Left ventricle myocardium superior (tissue), 1 donor: ENCODE data around the gene USP17L18. TPM values are rescaled to one million over a fixed set of nuclear protein-coding genes. Genes with fewer than 3 reads are reported as not detected.
A peak's percentile ranks its signal among the peaks of the same experiment; 100 is the strongest.
"Not testable (repeated sequence)": the region's sequence is repeated elsewhere in the genome, so short reads cannot be mapped to it uniquely, and the experiment has no call there.

ENCODE experiments used
- ATAC-seq: fragments of 200-7000 bp; cut with Tn5 transposase; one replicate; pipeline ENCODE4 v1.9.1; 2020; ENCODE audit warnings: mild to moderate bottlenecking, moderate library complexity
- DNase-seq: peaks from one replicate; pipeline ENCODE4 v3.0.0-alpha.2; 2020
- intact Hi-C: fragments of 100-400 bp; cut with micrococcal nuclease; formaldehyde crosslinking; loops from one replicate; pipeline ENCODE4 v1.11.0; 2022
- long read RNA-seq: library from polyadenylated mRNA; unstranded; transcript quantifications from one replicate; pipeline ENCODE4 v2.0.0, GENCODE V29; 2021
- total RNA-seq: library from RNA; stranded (reverse); fragmentation: NEBNext Ultra II Directional; extraction: Animal tissue kit (Norgen Biotek cat#: 25700); gene quantifications from one replicate; pipeline ENCODE4 v1.2.1, GENCODE V29; 2021
- donor health status: DM: no; HTN: yes; CAD: no; lungs with severe emphysema.

Gene USP17L18
- not detected for total RNA-seq
- long read RNA-seq = 0 reads

DNA sequence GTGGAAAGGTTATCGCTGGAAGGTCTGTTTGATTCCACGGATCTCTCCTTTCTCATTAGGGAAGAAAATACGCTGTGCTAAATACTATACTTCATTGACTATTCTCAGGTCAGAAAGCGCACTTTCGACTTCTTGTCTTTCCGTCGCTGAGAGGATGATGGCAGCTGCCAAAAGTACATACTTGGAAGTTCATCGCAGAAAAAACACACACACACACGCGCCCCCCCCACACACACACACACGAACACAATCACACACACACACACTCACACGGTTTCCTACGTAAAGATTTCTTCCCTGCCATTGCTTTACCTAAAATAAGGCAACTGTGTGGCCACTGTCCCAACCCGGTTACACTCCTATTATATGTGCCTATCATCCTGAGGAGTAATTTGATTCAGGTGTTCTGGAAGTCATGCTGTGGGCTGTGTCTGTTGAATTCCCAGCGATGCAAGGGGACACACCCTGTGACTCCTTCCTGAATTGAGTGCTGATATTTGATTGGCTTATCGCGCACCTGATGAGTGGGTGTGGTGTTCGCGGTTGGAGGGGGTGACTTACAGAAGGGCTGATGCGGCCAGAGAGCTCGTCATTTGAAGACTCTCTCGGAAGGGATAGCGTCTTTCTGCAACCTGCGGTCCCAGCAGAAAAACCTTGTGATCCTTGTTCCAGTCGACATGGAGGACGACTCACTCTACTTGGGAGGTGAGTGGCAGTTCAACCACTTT lies at the start of gene USP17L18:
TSS of gene USP17L18 (plus strand) at position 678 of the 728 bp plus-strand sequence. CDS start at position 678, 0 bp downstream.
- ATAC-seq, DNase-seq, intact Hi-C loops: not testable (repeated sequence)

DNA sequence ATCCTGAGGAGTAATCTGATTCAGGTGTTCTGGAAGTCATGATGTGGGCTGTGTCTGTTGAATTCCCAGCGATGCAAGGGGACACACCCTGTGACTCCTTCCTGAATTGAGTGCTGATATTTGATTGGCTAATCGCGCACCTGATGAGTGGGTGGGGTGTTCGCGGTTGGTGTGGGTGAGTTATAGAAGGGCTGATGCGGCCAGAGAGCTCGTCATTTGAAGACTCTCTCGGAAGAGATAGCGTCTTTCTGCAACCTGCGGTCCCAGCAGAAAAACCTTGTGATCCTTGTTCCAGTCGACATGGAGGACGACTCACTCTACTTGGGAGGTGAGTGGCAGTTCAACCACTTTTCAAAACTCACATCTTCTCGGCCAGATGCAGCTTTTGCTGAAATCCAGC lies 38.1 kb upstream of the USP17L18 start, which contains the start of gene USP17L10:
TSS of gene USP17L10 (plus strand) at position 301 of the 400 bp plus-strand sequence. CDS start at position 301, 0 bp downstream.
- ATAC-seq, intact Hi-C loops, DNase-seq: not testable (repeated sequence)

GRCh38 chr4:9214701-9215100 lies 33.7 kb upstream of the USP17L18 start:
- intact Hi-C loops, ATAC-seq: not testable (repeated sequence)
- peak; percentile 10 for DNase-seq

- DNase-seq, ATAC-seq, intact Hi-C loops: not testable (repeated sequence)
Measured at GRCh38 chr4:9215105-9215504, 33.3 kb upstream of the USP17L18 start, which contains the start of gene USP17L11. Gene USP17L11 (plus strand): TSS chr4:9215405. CDS start chr4:9215405, 0 bp downstream.

GRCh38 chr4:9219852-9220251 lies 28.6 kb upstream of the USP17L18 start, which contains the start of gene USP17L12:
Gene USP17L12 (plus strand): TSS chr4:9220152. CDS start chr4:9220152, 0 bp downstream.
- intact Hi-C loops, ATAC-seq, DNase-seq: not testable (repeated sequence)

DNA sequence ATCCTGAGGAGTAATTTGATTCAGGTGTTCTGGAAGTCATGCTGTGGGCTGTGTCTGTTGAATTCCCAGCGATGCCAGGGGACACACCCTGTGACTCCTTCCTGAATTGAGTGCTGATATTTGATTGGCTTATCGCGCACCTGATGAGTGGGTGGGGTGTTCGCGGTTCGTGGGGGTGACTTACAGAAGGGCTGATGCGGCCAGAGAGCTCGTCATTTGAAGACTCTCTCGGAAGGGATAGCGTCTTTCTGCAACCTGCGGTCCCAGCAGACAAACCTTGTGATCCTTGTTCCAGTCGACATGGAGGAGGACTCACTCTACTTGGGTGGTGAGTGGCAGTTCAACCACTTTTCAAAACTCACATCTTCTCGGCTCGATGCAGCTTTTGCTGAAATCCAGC lies 23.8 kb upstream of the USP17L18 start, which contains the start of gene USP17L13:
TSS of gene USP17L13 (plus strand) at position 301 of the 400 bp plus-strand sequence. CDS start at position 301, 0 bp downstream.
- intact Hi-C loops, ATAC-seq, DNase-seq: not testable (repeated sequence)

DNA sequence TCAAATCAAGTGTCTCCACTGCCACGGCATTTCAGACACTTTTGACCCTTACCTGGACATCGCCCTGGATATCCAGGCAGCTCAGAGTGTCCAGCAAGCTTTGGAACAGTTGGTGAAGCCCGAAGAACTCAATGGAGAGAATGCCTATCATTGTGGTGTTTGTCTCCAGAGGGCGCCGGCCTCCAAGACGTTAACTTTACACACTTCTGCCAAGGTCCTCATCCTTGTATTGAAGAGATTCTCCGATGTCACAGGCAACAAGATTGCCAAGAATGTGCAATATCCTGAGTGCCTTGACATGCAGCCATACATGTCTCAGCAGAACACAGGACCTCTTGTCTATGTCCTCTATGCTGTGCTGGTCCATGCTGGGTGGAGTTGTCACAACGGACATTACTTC lies 18.2 kb upstream of the USP17L18 start:
- peak; percentile 5 for DNase-seq
- intact Hi-C loops = not testable (repeated sequence)

DNA sequence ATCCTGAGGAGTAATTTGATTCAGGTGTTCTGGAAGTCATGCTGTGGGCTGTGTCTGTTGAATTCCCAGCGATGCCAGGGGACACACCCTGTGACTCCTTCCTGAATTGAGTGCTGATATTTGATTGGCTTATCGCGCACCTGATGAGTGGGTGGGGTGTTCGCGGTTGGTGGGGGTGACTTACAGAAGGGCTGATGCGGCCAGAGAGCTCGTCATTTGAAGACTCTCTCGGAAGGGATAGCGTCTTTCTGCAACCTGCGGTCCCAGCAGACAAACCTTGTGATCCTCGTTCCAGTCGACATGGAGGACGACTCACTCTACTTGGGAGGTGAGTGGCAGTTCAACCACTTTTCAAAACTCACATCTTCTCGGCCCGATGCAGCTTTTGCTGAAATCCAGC lies 14.3 kb upstream of the USP17L18 start, which contains the start of gene USP17L15:
TSS of gene USP17L15 (plus strand) at position 301 of the 400 bp plus-strand sequence. CDS start at position 301, 0 bp downstream.
- DNase-seq, ATAC-seq, intact Hi-C loops: not testable (repeated sequence)

More for the DNA sequence above, 18.2 kb upstream of the USP17L18 start:
- not testable (repeated sequence) for ATAC-seq

- DNase-seq = peak; percentile 20
- intact Hi-C loops, ATAC-seq: not testable (repeated sequence)
Measured at GRCh38 chr4:9238461-9238860, 10.0 kb upstream of the USP17L18 start.

DNA sequence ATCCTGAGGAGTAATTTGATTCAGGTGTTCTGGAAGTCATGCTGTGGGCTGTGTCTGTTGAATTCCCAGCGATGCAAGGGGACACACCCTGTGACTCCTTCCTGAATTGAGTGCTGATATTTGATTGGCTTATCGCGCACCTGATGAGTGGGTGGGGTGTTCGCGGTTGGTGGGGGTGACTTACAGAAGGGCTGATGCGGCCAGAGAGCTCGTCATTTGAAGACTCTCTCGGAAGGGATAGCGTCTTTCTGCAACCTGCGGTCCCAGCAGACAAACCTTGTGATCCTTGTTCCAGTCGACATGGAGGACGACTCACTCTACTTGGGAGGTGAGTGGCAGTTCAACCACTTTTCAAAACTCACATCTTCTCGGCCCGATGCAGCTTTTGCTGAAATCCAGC lies 4.9 kb upstream of the USP17L18 start, which contains the start of gene USP17L17:
TSS of gene USP17L17 (plus strand) at position 301 of the 400 bp plus-strand sequence. CDS start at position 301, 0 bp downstream.
- DNase-seq, ATAC-seq, intact Hi-C loops: not testable (repeated sequence)

DNA sequence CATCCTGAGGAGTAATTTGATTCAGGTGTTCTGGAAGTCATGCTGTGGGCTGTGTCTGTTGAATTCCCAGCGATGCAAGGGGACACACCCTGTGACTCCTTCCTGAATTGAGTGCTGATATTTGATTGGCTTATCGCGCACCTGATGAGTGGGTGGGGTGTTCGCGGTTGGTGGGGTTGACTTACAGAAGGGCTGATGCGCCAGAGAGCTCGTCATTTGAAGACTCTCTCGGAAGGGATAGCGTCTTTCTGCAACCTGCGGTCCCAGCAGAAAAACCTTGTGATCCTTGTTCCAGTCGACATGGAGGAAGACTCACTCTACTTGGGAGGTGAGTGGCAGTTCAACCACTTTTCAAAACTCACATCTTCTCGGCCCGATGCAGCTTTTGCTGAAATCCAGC lies 4.6 kb downstream of the USP17L18 start, which contains the start of gene USP17L19:
TSS of gene USP17L19 (plus strand) at position 301 of the 400 bp plus-strand sequence. CDS start at position 301, 0 bp downstream.
- ATAC-seq, intact Hi-C loops, DNase-seq: not testable (repeated sequence)

GRCh38 chr4:9257824-9258223 lies 9.4 kb downstream of the USP17L18 start, which contains the start of gene USP17L20:
Gene USP17L20 (plus strand): TSS chr4:9258124. CDS start chr4:9258124, 0 bp downstream.
- DNase-seq, intact Hi-C loops, ATAC-seq: not testable (repeated sequence)

GRCh38 chr4:9262572-9262971 lies 14.1 kb downstream of the USP17L18 start, which contains the start of gene USP17L21:
Gene USP17L21 (plus strand): TSS chr4:9262872. CDS start chr4:9262872, 0 bp downstream.
- ATAC-seq, intact Hi-C loops, DNase-seq: not testable (repeated sequence)

DNA sequence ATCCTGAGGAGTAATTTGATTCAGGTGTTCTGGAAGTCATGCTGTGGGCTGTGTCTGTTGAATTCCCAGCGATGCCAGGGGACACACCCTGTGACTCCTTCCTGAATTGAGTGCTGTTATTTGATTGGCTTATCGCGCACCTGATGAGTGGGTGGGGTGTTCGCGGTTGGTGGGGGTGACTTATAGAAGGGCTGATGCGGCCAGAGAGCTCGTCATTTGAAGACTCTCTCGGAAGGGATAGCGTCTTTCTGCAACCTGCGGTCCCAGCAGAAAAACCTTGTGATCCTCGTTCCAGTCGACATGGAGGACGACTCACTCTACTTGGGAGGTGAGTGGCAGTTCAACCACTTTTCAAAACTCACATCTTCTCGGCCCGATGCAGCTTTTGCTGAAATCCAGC lies 18.9 kb downstream of the USP17L18 start, which contains the start of gene USP17L22:
TSS of gene USP17L22 (plus strand) at position 301 of the 400 bp plus-strand sequence. CDS start at position 301, 0 bp downstream.
- DNase-seq, ATAC-seq, intact Hi-C loops: not testable (repeated sequence)

DNA sequence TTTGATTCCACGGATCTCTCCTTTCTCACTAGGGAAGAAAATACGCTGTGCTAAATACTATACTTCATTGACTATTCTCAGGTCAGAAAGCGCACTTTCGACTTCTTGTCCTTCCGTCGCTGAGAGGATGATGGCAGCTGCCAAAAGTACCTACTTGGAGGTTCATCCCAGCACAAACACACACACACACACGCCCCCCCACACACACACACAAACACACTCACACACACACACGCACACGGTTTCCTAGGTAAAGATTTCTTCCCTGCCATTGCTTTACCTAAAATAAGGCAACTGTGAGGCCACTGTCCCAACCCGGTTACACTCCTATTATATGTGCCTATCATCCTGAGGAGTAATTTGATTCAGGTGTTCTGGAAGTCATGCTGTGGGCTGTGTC lies 23.3 kb downstream of the USP17L18 start:
- intact Hi-C loops, ATAC-seq: not testable (repeated sequence)
- peak; percentile 31 for DNase-seq
